Endometrial microvascular endothelial cells (primary cell): ENCODE measurements around the gene CORO7. TPM values are rescaled to one million over a fixed set of nuclear protein-coding genes. Genes with fewer than 3 reads are reported as not detected.

Source experiments
- in situ Hi-C: cut with HindIII; loops from 2 replicates; pipeline ENCODE4 v1.10.0; 2017; ENCODE audit warnings: low sequenced_read_pairs, low pct_unique_long_range_greater_than_20kb; ENCODE audit errors: inconsistent ontology term
- total RNA-seq: library from RNA; depleted of rRNA; stranded (reverse); fragments of >200 nt; gene quantifications from one replicate; pipeline ENCODE4 v1.2.3, GENCODE V29; 2015; ENCODE audit errors: inconsistent ontology term

CORO7 gene
- total RNA-seq, 1 donor from 2014 or later, result 28.6 TPM

DNA sequence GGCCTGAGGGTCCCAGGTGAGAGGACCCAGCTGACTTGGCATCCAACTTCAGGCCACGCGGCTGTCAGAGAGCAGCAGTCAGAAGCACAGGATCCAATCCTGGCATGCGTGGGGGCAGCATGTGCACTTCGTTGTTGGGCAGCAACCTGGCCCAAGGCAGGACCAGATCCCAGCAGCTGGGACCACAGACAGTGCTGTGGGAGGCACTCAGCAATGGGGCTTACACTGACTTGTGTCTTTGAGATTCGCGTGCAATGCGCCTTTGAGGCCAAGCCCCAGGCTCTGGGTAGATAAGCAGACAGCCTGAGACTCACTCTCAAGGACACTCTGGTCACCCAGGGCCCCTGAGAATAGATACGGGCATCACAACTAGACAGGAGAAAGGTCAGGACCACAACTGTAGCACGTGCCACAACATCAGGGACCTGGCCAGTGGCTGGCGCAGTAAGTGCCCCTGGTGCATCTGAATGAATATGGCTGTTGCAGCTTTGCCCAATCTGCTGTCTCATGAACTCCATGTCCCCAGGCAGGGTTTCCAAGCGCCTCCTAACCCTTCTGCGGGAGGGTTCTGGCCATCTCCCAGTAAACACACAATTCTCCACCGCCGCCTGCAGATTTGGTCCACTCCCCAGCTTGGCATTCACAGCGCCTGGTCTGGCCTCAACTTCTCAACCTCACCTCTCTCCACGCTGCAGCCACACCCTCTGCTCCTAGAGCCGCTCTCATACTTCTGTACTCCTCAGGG is 68.5 kb downstream of the CORO7 start:
- in situ Hi-C loops, result loop anchor here (10.0 kb wide), 1 partner anchor 53 kb away; no protein-coding TSS in a partner anchor

DNA sequence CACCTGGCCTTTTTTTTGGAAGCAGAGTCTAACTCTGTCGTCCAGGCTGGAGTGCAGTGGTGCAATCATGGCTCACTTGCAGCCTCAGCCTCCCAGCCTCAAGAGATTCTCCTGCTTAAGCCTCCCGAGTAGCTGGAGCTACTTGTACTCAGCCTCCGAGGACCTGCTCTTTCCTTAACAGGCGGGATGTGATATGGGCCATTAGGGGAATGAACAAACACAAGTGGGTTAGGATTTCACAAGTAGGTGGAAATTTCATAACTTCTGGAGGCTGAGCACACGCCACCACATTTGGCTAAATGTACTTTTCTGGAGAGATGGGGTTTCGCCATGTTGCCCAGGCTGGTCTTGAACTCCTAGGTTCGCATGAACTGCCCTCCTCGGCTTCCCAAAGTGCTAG is 69.4 kb downstream of the CORO7 start:
- in situ Hi-C loops, result loop anchor here (10.0 kb wide), 1 partner anchor 52 kb away; no protein-coding TSS in a partner anchor

DNA sequence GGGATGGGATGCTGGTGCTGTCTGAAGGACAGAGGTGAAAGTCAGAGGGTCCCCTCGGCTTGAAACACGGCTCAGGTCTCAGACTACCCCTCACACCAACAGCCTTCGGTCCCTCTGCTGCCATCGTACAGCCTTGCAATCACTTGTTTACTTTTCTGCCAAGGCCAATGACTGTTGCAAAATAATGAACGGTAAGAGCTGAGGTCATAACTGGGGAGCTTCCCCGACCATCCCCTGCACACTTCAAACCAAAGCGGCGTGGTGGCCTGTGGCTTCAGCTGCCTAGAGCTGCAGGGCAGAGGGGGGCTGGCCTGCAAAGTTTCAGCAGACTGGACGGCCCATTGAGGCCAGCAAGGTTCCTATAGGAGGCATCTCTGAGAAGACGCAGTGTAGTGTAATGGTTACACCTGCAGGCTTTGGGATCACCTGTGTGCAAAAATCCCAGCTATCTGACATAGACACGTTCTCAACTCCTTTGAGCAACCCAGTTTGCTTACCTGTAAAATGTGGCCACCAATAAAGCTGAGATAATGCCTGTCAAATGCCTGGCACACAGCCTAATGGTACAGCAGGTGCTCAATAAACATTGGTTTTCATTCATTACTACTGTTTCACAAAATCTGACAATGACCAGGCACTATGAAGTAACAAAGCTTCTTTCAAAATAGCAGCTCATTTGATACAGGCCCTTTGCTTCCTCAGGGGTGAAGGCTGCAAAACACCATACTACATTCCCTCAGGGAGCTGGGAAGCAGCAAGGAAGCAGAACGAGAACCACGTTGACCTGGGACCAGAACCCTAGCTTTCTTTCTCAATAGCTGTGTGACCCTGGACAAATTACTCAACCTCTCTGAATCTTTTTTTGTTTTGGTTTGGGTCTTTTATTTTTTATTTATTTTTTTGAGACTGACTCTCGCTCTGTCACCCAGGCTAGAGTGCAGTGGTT is 70.3 kb downstream of the CORO7 start:
- in situ Hi-C loops, result loop anchor here (10.0 kb wide), 1 partner anchor 51 kb away; no protein-coding TSS in a partner anchor

DNA sequence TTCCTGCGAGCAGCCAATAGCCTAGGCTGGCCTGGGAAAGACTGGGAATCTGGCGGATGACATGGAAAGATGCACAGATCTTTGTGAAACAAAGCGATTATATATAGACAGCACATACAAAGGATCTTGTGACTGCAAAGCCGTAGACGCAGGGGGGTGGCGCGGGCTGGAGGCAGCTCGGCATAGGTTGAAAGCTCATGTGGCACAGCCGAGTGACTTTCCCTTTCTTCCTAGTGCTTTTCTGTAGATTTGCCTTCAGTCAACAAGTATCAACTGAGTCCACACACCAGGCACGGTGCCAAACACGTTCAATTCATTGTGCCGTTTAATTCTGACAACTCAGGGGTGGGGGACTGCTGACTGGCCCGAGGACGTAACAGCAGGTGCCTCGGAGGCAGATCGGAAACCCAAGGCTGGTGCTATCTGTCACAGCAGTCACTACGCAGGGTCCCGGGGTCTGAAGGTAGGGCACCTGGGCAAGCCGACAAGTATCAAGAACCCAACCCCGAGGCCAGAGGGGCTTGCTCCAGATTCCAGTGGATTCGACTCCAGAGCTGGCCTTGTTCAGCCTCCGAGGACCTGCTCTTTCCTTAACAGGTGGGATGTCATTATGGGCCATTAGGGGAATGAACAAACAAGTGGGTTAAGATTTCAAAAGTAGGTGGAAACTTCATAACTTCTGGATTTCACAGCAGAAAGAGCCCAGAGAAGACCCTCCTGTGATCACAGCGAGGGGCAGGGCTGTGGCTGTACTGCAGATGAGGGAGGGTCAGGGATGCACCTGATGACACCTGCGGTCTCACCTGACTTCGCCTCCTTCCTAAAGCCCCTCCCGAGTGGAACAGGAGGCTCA is 71.2 kb downstream of the CORO7 start:
- in situ Hi-C loops, result loop anchor here (10.0 kb wide), 1 partner anchor 50 kb away; no protein-coding TSS in a partner anchor

DNA sequence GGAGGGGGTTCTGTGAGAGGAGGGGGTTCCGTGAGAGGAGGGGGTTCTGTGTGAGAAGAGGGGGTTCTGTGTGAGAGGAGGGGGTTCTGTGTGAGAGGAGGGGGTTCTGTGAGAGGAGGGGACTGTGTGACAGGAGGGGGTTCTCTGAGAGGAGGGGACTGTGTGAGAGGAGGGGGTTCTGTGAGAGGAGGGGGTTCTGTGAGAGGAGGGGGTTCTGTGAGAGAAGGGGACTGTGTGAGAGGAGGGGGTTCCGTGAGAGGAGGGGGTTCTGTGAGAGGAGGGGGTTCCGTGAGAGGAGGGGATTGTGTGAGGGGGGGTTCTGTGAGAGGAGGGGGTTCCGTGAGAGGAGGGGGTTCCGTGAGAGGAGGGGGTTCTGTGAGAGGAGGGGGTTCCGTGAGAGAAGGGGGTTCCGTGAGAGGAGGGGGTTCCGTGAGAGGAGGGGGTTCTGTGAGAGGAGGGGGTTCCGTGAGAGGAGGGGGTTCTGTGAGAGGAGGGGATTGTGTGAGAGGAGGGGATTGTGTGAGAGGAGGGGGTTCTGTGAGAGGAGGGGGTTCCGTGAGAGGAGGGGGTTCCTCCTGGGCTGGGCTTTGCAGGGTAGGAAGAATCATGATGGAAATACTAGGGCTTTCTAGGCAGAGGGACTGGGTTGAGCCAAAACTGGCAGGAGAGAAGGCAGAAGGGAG is 72.0 kb downstream of the CORO7 start:
- in situ Hi-C loops, result loop anchor here (10.0 kb wide), 1 partner anchor 50 kb away; no protein-coding TSS in a partner anchor

DNA sequence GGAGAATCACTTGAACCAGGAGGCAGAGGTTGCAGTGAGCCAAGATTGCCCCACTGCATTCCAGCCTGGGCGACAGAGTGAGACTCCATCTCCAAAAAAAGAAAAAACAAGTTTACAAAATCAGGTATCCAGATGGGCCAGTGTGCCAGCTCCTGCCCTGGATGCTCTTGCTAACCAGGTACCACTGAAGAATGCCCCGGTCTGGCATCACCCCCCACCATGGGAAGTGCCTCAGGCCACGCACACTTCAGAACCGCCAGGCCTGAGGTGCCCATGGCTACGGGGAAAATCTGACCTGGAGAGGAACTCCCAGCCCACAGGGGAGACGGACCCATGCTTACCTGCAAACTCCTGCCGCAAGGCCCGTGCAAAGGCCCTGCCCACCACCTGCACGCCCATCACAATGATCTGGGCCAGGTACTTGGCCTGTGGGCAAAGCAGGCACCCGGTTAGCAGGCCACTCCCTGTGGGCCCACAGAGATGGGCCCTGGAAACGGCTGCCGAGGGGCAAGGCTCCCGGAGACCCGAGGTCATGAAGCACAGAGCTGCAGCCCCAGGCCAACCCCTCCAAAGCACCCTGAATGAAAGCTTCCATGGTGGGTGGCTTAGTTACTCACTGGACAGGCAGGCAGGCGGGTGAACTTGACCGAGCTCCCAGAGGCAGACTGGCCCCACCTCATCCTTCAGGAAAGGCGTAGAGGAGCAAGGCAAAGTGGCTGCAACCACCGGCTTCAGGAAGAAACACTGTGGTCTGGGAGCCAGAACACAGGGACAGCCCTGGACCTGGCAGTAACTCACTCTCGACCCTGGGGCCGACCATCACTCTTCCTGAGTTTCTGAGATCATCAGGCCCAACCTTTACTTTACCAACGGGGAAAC is 73.3 kb downstream of the CORO7 start:
- in situ Hi-C loops, result loop anchor here (10.0 kb wide), 1 partner anchor 48 kb away; no protein-coding TSS in a partner anchor

DNA sequence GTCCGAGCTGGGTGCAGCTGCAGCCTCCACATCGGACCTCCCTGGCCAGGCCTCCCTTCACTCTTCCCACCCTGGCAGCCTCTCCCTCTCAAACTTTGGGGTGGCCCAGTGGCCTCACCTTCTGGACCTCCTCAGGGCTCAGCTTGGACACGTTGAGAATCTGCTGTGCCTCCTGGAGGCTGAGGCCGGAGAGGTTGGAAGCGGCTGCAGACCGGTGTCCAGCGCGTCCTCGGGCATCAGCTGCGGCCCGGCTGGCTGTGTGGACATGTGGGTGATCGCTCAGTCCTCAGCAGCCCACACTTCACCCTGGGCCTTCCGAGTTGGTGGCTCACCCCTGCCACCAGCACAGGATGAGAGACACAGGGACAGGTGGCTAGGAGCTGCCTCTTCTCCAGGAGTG is 75.1 kb downstream of the CORO7 start:
- in situ Hi-C loops, result loop anchor here (10.0 kb wide), 1 partner anchor 46 kb away; no protein-coding TSS in a partner anchor

DNA sequence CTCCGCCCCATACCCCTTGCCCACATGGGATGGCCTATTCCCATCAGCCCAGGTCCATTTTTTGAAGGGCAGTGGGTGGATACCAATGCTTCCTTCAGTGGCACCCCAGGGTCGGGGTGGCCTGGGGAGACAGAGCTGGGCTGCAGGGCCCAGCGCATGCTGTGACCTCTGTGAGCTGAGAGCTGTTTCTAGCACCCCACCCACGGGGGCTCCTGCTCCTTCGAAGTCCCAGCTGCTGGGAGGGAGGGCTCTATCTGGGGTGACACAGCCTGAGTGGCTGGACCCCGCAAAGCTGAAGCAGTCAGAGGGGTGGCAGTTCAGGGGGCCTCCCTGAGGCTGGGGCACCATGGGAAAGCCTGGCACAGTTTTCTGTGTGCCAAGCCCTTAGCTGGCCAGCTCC is 76.0 kb downstream of the CORO7 start:
- in situ Hi-C loops, result loop anchor here (10.0 kb wide), 1 partner anchor 46 kb away; no protein-coding TSS in a partner anchor

DNA sequence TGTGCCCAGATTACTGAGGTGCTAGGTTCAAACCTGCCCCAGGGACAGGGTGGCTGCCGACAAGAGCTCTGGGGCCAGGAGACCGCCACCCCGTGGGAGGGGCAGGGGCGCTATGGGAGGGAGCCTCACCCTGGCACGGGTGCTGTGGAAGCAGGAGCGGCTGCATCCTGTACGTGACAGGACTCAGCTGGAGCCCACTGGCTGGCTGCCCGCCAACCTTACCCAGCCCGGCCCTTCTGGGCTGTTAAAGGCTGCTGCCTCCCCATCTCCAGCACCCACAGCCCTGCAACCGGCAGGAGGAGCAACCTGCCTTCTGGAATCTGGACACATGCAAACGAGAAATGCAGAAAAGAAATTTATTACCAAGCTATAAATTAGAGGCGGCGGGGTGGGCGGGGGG is 76.5 kb downstream of the CORO7 start:
- in situ Hi-C loops, result loop anchor here (10.0 kb wide), 1 partner anchor 45 kb away; no protein-coding TSS in a partner anchor

DNA sequence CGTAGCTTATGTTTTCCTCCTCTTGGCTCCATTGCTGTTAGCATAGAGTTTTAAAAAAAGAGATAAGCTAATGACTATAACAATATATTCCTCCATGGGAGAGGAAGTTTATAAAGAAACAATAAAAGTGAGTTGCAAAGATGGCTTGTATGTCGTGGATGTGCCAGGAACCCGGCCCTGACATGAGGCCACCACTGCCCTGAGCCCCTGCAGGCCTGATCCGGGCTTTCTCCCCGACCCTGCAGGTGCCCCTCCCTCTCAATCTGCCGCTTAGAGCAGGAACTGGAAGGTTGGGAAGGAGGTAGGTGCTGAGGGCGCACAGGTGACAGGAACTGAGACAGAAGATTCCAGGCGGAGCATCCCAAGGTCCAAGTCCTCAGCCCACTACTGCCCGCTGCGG is 76.9 kb downstream of the CORO7 start:
- in situ Hi-C loops, result no loop called here

DNA sequence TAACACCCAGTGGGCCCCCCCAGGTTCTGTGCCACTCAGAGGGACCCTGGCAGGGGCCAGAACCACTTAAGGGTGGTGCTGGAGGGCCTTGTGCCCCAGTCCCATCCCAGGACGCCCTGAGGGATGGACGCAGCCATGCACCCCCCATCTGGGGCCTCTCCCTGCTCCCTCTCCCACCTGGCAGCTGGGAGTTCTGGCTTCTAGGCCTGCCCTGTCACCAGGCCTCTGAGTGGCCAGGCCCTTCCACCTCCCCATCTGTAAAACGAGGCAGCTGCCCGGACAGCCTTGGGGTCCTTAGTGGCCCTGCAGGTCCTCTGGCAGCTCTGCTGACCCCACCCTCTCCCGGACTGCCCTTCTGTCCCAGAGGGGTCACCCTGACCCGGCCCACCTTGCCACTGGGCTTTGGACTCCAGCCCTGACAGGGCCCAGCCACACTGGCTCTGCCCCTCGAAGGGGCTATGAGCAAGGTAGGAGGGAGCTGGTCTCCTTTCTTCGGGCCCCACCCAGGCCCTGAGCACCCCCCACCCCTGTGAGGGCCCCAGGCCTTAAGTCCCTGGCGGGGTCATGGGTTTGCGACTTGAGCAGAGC is 77.6 kb downstream of the CORO7 start:
- in situ Hi-C loops, result no loop called here

DNA sequence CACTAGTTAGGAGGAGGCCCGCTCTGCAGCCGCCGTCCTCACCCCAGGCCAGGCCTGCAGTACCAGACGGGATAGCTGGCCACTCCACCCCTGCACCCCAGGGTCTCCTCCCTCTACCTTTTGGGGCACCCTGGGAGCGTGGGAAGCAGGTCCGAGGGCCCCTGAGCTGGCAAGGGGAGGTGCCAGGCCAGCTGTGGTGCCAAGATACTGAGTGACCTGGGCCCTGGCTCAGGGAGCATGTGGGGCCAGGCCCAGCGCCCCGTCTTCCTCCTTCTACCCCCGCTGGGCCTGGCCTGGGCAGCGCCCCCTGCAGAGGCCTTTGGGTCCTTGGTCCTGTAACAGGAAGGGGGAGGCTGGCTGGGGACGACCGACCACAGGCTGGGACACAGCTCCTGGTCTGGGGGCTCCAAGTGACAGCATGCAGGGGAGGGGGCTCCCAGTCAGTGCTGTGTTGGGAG is 78.2 kb downstream of the CORO7 start:
- in situ Hi-C loops, result no loop called here

DNA sequence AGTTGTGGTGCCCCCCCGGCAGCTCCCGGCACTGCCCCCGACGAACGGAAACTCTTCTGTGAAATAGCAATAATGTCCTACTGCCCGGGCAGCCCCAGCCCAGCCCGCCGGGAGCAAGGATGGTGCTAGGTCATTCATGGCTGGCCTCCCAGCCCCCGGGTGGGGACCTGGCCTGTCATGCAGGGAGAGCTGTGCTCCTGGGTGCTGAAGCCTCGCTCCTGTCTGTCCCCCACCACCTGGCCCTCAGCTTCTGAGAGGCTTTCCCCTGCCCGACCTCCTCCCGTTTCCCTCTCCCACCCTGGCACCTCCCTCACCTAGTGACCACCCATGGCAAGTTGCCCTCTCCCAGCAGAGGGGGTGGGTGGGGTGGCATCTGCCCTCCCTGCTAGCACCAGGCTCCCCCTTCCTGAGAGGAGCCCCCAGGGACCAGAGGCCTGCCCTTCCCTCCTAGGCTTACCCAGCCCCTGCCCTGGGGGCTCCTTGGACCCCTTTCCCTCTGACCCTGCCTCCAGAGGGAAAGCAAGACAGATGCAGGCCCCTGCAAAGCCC is 78.8 kb downstream of the CORO7 start:
- in situ Hi-C loops, result no loop called here

DNA sequence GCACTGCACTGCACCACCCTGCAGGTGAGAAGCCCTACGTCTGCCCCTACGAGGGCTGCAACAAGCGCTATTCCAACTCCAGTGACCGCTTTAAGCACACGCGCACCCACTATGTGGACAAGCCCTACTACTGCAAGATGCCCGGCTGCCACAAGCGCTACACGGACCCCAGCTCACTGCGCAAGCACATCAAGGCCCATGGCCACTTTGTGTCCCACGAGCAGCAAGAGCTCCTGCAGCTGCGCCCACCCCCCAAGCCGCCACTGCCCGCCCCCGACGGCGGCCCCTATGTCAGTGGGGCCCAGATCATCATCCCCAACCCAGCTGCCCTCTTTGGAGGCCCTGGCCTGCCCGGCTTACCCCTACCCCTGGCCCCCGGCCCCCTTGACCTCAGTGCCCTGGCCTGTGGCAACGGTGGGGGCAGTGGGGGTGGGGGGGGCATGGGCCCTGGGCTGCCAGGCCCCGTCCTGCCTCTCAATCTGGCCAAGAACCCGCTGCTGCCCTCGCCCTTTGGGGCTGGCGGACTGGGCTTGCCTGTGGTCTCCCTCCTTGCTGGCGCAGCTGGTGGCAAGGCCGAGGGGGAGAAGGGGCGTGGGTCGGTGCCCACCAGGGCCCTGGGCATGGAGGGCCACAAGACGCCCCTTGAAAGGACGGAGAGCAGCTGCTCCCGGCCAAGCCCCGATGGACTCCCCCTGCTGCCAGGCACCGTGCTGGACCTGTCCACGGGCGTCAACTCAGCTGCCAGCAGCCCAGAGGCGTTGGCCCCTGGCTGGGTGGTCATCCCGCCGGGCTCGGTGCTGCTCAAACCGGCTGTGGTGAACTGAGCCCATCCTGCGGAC is 79.5 kb downstream of the CORO7 start:
- in situ Hi-C loops, result no loop called here

DNA sequence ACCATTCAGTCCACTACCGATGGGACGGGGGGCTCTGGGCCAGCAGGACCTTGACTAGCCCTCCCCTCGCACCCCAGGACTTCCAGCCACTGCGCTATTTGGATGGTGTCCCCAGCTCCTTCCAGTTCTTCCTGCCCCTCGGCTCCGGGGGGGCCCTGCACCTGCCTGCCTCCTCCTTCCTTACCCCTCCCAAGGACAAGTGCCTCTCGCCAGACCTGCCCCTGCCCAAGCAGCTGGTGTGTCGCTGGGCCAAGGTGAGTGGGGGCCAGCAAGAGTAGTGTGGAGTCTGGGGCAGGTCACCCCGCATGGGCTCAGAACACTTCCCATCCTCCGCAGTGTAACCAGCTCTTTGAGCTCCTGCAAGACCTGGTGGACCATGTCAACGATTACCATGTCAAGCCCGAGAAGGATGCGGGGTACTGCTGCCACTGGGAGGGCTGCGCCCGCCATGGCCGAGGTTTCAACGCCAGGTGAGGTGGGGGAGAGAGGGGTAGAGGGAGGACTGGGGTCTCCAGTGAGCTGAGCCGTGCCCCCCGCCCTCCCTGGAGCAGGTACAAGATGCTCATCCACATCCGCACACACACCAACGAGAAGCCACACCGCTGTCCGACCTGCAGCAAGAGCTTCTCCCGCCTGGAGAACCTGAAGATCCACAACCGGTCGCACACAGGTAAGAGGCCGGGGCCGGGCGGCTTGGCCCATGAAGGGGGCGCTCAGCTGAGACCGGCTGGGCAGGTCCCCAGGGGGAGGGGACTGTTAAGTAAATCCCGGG is 81.5 kb downstream of the CORO7 start:
- in situ Hi-C loops, result no loop called here
